Mesenchymal stem cell (in vitro differentiated cells and primary cell): ENCODE measurements around the gene ACKR2.
A peak's percentile ranks its signal among the peaks of the same experiment; 100 is the strongest.

Experiments used
- DNase-seq: peaks from one replicate; pipeline ENCODE4 v3.0.0-alpha.2; 2013
- H2AFZ ChIP-seq: one replicate; pipeline ENCODE4 v1.6.1; 2013; ENCODE audit warnings: low read depth, mild to moderate bottlenecking, control low read depth, inconsistent platforms, low read length, moderate library complexity
- H2AK5ac ChIP-seq: 2 replicates; pipeline ENCODE4 v1.6.1; 2013; ENCODE audit warnings: low read length, moderate library complexity, mild to moderate bottlenecking, inconsistent platforms; ENCODE audit not compliant: severe bottlenecking
- H2BK120ac ChIP-seq: one replicate; pipeline ENCODE4 v1.6.1; 2013; ENCODE audit warnings: low read depth, mild to moderate bottlenecking, inconsistent platforms, low read length, moderate library complexity
- H2BK12ac ChIP-seq, 2 experiments: one replicate each; pipeline ENCODE4 v1.6.1; 2013; ENCODE audit warnings: inconsistent platforms in 2 of 2, low read length in 2 of 2, mild to moderate bottlenecking in 2 of 2, moderate library complexity in 2 of 2, control low read depth in 1 of 2
- H2BK15ac ChIP-seq: one replicate; pipeline ENCODE4 v1.6.1; 2013; ENCODE audit warnings: mild to moderate bottlenecking, low read depth, inconsistent platforms; ENCODE audit not compliant: poor library complexity, severe bottlenecking
- H2BK5ac ChIP-seq: 2 replicates; pipeline ENCODE4 v1.6.1; 2013; ENCODE audit warnings: low read depth, mild to moderate bottlenecking, low read length, control low read depth, inconsistent platforms; ENCODE audit not compliant: poor library complexity, severe bottlenecking
- H3K14ac ChIP-seq, 2 experiments: one replicate each; pipeline ENCODE4 v1.6.1; 2013; ENCODE audit warnings: inconsistent platforms in 2 of 2, low read length in 2 of 2, control low read depth in 1 of 2, mild to moderate bottlenecking in 1 of 2, moderate library complexity in 1 of 2
- H3K18ac ChIP-seq, 2 experiments: one replicate each; pipeline ENCODE4 v1.6.1; 2013; ENCODE audit warnings: inconsistent platforms in 2 of 2, low read length in 2 of 2, control low read depth in 1 of 2, low read depth in 1 of 2, mild to moderate bottlenecking in 1 of 2
- H3K23ac ChIP-seq, 2 experiments: one replicate each; pipeline ENCODE4 v1.6.1; 2013; ENCODE audit warnings: inconsistent platforms in 2 of 2, low read length in 2 of 2, mild to moderate bottlenecking in 2 of 2, moderate library complexity in 2 of 2, control low read depth in 1 of 2
- H3K27ac ChIP-seq: 2 replicates; pipeline ENCODE4 v1.5.1; 2013; ENCODE audit warnings: mild to moderate bottlenecking, moderate library complexity, low read length, control low read depth, inconsistent platforms; ENCODE audit not compliant: poor library complexity, severe bottlenecking
- H3K27me3 ChIP-seq, 2 experiments: 2 replicates each; pipeline versions ENCODE4 v1.6.1 to v1.7.0; 2013; ENCODE audit warnings: low read length in 2 of 2, mild to moderate bottlenecking in 2 of 2, moderate library complexity in 2 of 2, control low read depth in 1 of 2, inconsistent platforms in 1 of 2; ENCODE audit not compliant: control insufficient read depth in 1 of 2, insufficient read depth in 1 of 2
- H3K36me3 ChIP-seq, 2 experiments: 2 replicates each; pipeline versions ENCODE4 v1.6.1 to v1.7.0; 2013; ENCODE audit warnings: low read length in 2 of 2, control low read depth in 1 of 2, inconsistent platforms in 1 of 2, low read depth in 1 of 2, mild to moderate bottlenecking in 1 of 2; ENCODE audit not compliant: insufficient read depth in 2 of 2, control insufficient read depth in 1 of 2
- H3K4ac ChIP-seq, 2 experiments: one replicate each; pipeline ENCODE4 v1.6.1; 2013; ENCODE audit warnings: inconsistent platforms in 2 of 2, low read length in 2 of 2, mild to moderate bottlenecking in 2 of 2, moderate library complexity in 2 of 2, control low read depth in 1 of 2, low read depth in 1 of 2
- H3K4me1 ChIP-seq: 2 replicates; pipeline ENCODE4 v1.6.1; 2013; ENCODE audit warnings: low read depth, low read length, control low read depth; ENCODE audit not compliant: control insufficient read depth, insufficient read depth
- H3K4me2 ChIP-seq: 2 replicates; pipeline ENCODE4 v1.6.1; 2013; ENCODE audit warnings: low read length, mild to moderate bottlenecking, inconsistent platforms; ENCODE audit not compliant: poor library complexity, severe bottlenecking
- H3K4me3 ChIP-seq, 2 experiments: 2 replicates each; pipeline versions ENCODE4 v1.5.1 to v1.7.0; 2013; ENCODE audit warnings: low read length in 2 of 2, mild to moderate bottlenecking in 2 of 2, control low read depth in 1 of 2, low read depth in 1 of 2; ENCODE audit not compliant: insufficient read depth in 1 of 2
- H3K79me1 ChIP-seq: replicated peaks from 2 replicates; pipeline ENCODE4 v1.6.1; 2013; ENCODE audit warnings: mild to moderate bottlenecking, control low read depth, low read length, inconsistent platforms; ENCODE audit not compliant: poor library complexity, severe bottlenecking
- H3K9ac ChIP-seq: 2 replicates; pipeline ENCODE4 v1.7.0; 2013; ENCODE audit warnings: mild to moderate bottlenecking, low read length, moderate library complexity
- H3K9me3 ChIP-seq: 2 replicates; pipeline ENCODE4 v1.7.0; 2013; ENCODE audit warnings: mild to moderate bottlenecking, low read length; ENCODE audit not compliant: control insufficient read depth
- H4K8ac ChIP-seq: one replicate; pipeline ENCODE4 v1.6.1; 2013; ENCODE audit warnings: inconsistent platforms, mild to moderate bottlenecking, low read length, moderate library complexity
- H4K91ac ChIP-seq: one replicate; pipeline ENCODE4 v1.6.1; 2013; ENCODE audit warnings: mild to moderate bottlenecking, low read length, inconsistent platforms
- WGBS: methylation state at CpG from one replicate; pipeline ENCODE4 v1.1.7; 2013; ENCODE audit warnings: mixed read lengths; 5-methylcytosine and 5-hydroxymethylcytosine counted together

The ACKR2 gene

DNA sequence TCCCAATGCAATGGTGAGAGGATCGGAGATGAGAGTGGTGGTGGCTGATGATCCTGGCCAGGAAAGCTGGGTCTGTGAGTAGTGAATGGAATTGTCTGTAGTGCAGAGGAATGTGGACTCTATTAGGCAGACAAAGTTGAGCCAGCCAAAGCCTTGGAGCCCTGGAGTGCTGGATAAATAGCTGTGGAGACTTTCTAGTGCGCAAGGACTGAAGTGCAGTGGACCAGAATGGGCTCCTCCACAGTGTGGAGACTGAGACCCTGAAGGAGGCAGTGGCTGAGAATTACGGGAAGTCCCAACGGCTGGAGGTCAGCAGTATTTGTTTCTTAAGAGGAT lies 97.6 kb downstream of the ACKR2 start:
- Histone ChIP-seq H3K36me3 (peaks cover 0 to 22% of the 10 kb centered on the region in 2 experiments), H3K27me3 (peaks cover 0 to 23% of the 10 kb centered on the region in 2 experiments), H4K8ac (no peak overlapping the region), H3K4me2 (no peak overlapping the region), H3K4me3 (peak overlapping the region in 1 of 2 experiments; percentile 82), H3K18ac (no peak overlapping the region), H3K79me1 (no peaks in the 10 kb centered on the region), H3K14ac (no peak overlapping the region), H2BK12ac (no peak overlapping the region), H3K4ac (no peak overlapping the region), H2BK120ac (no peak overlapping the region), H2AFZ (no peak overlapping the region), H3K9ac (peak overlapping the region; percentile 85), H2BK15ac (no peak overlapping the region), H3K27ac (no peak overlapping the region), H3K4me1 (no peaks in the 10 kb centered on the region), H2AK5ac (no peak overlapping the region), H3K9me3 (peaks cover 16% of the 10 kb centered on the region), H3K23ac (no peak overlapping the region), H4K91ac (no peak overlapping the region), H2BK5ac (no peak overlapping the region)
- 92% methylated on average over 4 of the region's 4 CpGs for WGBS
- DNase-seq, result no peak

DNA sequence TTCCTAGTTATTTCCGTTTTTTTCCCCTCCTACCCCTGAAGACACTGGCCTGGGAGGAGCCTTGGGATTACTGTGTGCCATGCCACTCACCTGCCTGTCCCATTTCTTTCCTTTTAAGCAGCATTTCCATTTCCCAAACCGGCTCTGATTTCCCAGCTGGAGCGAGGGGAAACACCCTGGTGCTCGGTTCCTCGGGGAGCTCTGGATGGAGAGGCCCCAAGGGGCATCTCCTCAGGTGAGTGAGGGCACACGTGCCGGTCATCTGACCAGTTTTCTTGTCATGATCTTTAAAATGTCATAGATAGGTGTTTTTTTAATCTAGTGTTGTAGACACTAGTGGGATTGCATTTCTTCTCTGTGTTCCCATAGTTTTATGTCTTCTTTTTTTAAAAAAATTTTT lies 99.4 kb downstream of the ACKR2 start:
- H3K4me2 ChIP-seq, result no peak overlapping the region
- no peak overlapping the region for H3K14ac ChIP-seq
- peaks cover 0 to 32% of the 10 kb centered on the region in 2 experiments for H3K36me3 ChIP-seq
- H2BK5ac ChIP-seq, result no peak overlapping the region
- WGBS, result 72% methylated on average over 5 of the region's 7 CpGs
- no peak overlapping the region for H3K4me3 ChIP-seq
- H4K8ac ChIP-seq, result no peak overlapping the region
- no peak overlapping the region for H2BK12ac ChIP-seq
- H2BK15ac ChIP-seq, result no peak overlapping the region
- H3K18ac ChIP-seq, result no peak overlapping the region
- no peak overlapping the region for H2AK5ac ChIP-seq
- H2BK120ac ChIP-seq, result no peak overlapping the region
- no peak overlapping the region for H3K9ac ChIP-seq
- no peak overlapping the region for H3K27ac ChIP-seq
- no peaks in the 10 kb centered on the region for H3K4me1 ChIP-seq
- no peak overlapping the region for H4K91ac ChIP-seq
- peaks cover 26% of the 10 kb centered on the region for H3K9me3 ChIP-seq
- H2AFZ ChIP-seq, result no peak overlapping the region
- no peak overlapping the region for H3K4ac ChIP-seq
- H3K27me3 ChIP-seq, result peaks cover 0 to 17% of the 10 kb centered on the region in 2 experiments
- no peak for DNase-seq
- H3K79me1 ChIP-seq, result no peaks in the 10 kb centered on the region
- no peak overlapping the region for H3K23ac ChIP-seq

DNA sequence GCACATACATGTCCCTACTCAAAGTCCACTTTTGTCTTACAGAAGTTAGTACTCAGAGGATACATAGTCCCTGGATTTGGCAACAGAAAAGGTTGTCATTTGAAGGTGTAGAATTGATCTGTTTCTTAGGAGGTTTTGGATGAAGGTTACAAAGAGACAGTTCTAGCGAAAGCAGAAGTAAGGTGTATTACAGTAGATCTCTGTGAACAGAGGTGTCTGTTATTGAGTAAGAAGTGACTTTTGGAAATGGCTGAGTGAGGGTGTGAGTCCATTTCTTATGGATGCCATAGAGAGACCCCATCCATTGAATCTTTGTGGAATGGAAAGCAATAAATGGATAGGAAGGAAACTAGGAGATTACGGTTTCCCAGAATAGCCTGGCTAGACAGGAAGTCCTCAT lies 102.3 kb downstream of the ACKR2 start:
- Histone ChIP-seq H3K27me3 (no peaks in the 10 kb centered on the region), H3K4ac (no peak overlapping the region), H3K9ac (no peak overlapping the region), H3K18ac (no peak overlapping the region), H3K4me2 (no peak overlapping the region), H3K4me3 (no peak overlapping the region), H3K27ac (no peak overlapping the region), H2BK12ac (no peak overlapping the region), H2AK5ac (no peak overlapping the region), H2BK120ac (no peak overlapping the region), H2AFZ (no peak overlapping the region), H3K23ac (no peak overlapping the region), H4K91ac (no peak overlapping the region), H2BK5ac (no peak overlapping the region), H2BK15ac (no peak overlapping the region), H3K9me3 (peaks cover 49% of the 10 kb centered on the region), H3K14ac (no peak overlapping the region), H3K4me1 (no peaks in the 10 kb centered on the region), H4K8ac (no peak overlapping the region), H3K36me3 (peaks cover 0 to 52% of the 10 kb centered on the region in 2 experiments), H3K79me1 (no peaks in the 10 kb centered on the region)
- no peak for DNase-seq
- 100% methylated on average over 1 of the region's 2 CpGs for WGBS

DNA sequence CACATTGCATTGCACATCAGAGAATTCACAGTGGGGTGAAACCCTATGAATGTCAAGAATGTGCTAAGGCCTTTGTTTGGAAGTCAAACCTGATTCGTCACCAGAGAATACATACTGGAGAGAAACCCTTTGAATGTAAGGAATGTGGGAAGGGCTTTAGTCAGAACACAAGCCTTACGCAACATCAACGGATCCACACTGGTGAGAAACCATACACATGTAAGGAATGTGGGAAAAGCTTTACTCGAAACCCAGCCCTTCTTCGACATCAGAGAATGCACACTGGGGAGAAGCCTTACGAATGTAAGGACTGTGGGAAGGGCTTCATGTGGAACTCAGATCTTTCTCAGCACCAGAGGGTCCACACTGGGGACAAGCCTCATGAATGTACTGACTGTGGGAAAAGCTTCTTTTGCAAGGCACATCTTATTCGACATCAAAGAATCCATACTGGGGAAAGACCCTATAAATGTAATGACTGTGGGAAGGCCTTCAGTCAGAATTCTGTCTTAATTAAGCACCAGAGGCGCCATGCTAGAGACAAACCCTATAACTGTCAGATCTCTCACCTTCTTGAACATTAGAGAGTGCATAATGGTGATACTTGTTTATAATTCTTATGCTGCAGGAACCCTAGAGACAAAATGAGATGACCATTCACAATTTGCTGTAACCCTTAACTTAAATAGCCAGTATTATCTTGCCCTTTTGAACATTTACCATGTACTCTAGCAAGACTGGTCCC lies 105.7 kb downstream of the ACKR2 start:
- H3K4ac ChIP-seq, result no peak overlapping the region
- no peak overlapping the region for H2BK12ac ChIP-seq
- H2AFZ ChIP-seq, result no peak overlapping the region
- H2BK15ac ChIP-seq, result no peak overlapping the region
- no peak overlapping the region for H4K91ac ChIP-seq
- H2AK5ac ChIP-seq, result no peak overlapping the region
- H3K27me3 ChIP-seq, result no peaks in the 10 kb centered on the region
- no peak overlapping the region for H4K8ac ChIP-seq
- H3K27ac ChIP-seq, result no peak overlapping the region
- H2BK5ac ChIP-seq, result no peak overlapping the region
- H3K4me3 ChIP-seq, result peak overlapping the region in 1 of 2 experiments; percentile 27
- no peaks in the 10 kb centered on the region for H3K79me1 ChIP-seq
- H3K36me3 ChIP-seq, result peaks cover 0 to 48% of the 10 kb centered on the region in 2 experiments
- H3K9ac ChIP-seq, result no peak overlapping the region
- no peak overlapping the region for H3K4me2 ChIP-seq
- H3K4me1 ChIP-seq, result no peaks in the 10 kb centered on the region
- no peak for DNase-seq
- no peak overlapping the region for H3K23ac ChIP-seq
- no peak overlapping the region for H2BK120ac ChIP-seq
- H3K14ac ChIP-seq, result no peak overlapping the region
- WGBS, result 91% methylated on average over 7 of the region's 8 CpGs
- peaks cover 73% of the 10 kb centered on the region for H3K9me3 ChIP-seq
- H3K18ac ChIP-seq, result no peak overlapping the region
